Prostate gland (tissue), 2 donors: ENCODE data around the gene TFE3. TPM values are rescaled to one million over a fixed set of nuclear protein-coding genes. Genes with fewer than 3 reads are reported as not detected.

Experiments used
- DNase-seq: peaks from one replicate; pipeline ENCODE4 v3.0.0-alpha.2; 2019; ENCODE audit warnings: low spot score
- H3K27ac ChIP-seq, 2 donors: fragments of 200-600 bp; sonication (generic); 2 replicates each; pipeline ENCODE4 v1.5.1; 2017 to 2019
- H3K27me3 ChIP-seq: fragments of 200-600 bp; sonication (generic); replicated peaks from 2 replicates; pipeline ENCODE4 v1.5.1; 2019; ENCODE audit not compliant: insufficient read depth
- H3K36me3 ChIP-seq, 2 donors: fragments of 200-600 bp; sonication (generic); 1 replicate in 1 of 2; 2 replicates in 1 of 2; pipeline versions ENCODE4 v1.5.1 to v1.8.1; 2017 to 2019
- H3K4me1 ChIP-seq: fragments of 200-600 bp; sonication (generic); replicated peaks from 2 replicates; pipeline ENCODE4 v1.5.1; 2019
- H3K4me3 ChIP-seq, 2 donors: fragments of 200-600 bp; sonication (generic); 2 replicates each; pipeline ENCODE4 v1.5.1; 2017 to 2019
- H3K9me3 ChIP-seq: fragments of 200-600 bp; sonication (generic); 2 replicates; pipeline ENCODE4 v1.5.1; 2017
- POLR2A ChIP-seq: fragments of 450-650 bp; IDR thresholded peaks from one replicate; pipeline ENCODE4 v1.6.1; 2016; ENCODE audit warnings: antibody characterized with exemption, mild to moderate bottlenecking
- POLR2AphosphoS5 ChIP-seq: sonication (generic); formaldehyde crosslinking; IDR thresholded peaks from one replicate; pipeline ENCODE4 v1.6.1; 2017; ENCODE audit warnings: antibody characterized with exemption
- WGBS: methylation state at CpG from one replicate; pipeline ENCODE4 v1.1.5; 2018; 5-methylcytosine and 5-hydroxymethylcytosine counted together
- intact Hi-C: fragments of 100-400 bp; cut with DNase I; formaldehyde crosslinking; loops from one replicate; pipeline ENCODE4 v1.14.2; 2022
- total RNA-seq, 2 donors: library from RNA; depleted of rRNA; stranded (reverse); fragments of >200 nt; gene quantifications; one replicate each; pipeline ENCODE4 v1.1.0, GENCODE V29; 2016
- TF ChIP-seq, protein P1 (sequence below), 4 experiments: fragments of 200-600 bp in 2 of 4; fragments of 450-650 bp in 2 of 4; sonication (generic) in 2 of 4; IDR thresholded peaks; 1 replicate in 3 of 4; 2 replicates in 1 of 4; pipeline ENCODE4 v1.5.1; 2016 to 2019; ENCODE audit warnings: antibody characterized with exemption in 4 of 4, mild to moderate bottlenecking in 2 of 4, moderate library complexity in 2 of 4

TFE3 gene
- total RNA-seq, 2 donors from 2014 or later, result 44.6 to 88.4 TPM

DNA sequence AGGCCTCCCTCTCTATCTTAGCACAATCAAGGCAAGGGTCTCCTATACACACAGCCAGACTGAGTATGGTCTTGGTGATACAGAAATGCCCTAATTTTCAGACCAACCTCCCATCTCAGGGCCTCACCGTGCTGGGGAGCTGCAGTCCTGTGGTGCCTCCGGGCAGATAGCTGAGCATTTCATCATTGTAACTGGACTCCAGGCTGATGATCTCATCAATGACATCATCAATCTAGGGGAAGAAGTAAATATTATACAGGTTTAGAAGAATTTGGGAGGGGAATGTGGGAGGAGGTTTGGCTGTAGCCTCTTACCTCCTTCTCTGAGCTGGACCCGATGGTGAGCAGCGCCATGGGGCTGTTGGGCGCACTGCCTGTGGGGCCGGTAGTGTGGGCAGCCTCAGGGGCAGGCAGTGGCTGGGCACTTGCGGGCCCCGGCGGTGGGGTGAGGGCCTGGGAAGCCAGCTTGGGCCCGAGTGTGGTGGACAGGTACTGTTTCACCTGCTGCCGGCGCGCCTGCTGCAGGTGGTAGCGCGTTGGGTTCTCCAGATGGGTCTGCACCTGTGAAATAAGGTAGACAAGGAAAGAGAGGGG, 5.2 kb downstream of the TFE3 start:
- Histone ChIP-seq H3K4me1 (no peaks in the 10 kb centered on the region), H3K27me3 (no peaks in the 10 kb centered on the region), H3K36me3 (no peaks in the 10 kb centered on the region), H3K9me3 (no peaks in the 10 kb centered on the region), H3K27ac (no peak overlapping the region), H3K4me3 (no peak overlapping the region)
- TF ChIP-seq, protein P1, sequence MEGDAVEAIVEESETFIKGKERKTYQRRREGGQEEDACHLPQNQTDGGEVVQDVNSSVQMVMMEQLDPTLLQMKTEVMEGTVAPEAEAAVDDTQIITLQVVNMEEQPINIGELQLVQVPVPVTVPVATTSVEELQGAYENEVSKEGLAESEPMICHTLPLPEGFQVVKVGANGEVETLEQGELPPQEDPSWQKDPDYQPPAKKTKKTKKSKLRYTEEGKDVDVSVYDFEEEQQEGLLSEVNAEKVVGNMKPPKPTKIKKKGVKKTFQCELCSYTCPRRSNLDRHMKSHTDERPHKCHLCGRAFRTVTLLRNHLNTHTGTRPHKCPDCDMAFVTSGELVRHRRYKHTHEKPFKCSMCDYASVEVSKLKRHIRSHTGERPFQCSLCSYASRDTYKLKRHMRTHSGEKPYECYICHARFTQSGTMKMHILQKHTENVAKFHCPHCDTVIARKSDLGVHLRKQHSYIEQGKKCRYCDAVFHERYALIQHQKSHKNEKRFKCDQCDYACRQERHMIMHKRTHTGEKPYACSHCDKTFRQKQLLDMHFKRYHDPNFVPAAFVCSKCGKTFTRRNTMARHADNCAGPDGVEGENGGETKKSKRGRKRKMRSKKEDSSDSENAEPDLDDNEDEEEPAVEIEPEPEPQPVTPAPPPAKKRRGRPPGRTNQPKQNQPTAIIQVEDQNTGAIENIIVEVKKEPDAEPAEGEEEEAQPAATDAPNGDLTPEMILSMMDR (IDR thresholded peaks at IDR 0.05), result no peak
- TF ChIP-seq POLR2AphosphoS5, result no peak
- TF ChIP-seq POLR2A, result no peak
- WGBS, result 90% methylated on average over 14 of the region's 15 CpGs
- intact Hi-C loops, result no loop called here
- no peak for DNase-seq

DNA sequence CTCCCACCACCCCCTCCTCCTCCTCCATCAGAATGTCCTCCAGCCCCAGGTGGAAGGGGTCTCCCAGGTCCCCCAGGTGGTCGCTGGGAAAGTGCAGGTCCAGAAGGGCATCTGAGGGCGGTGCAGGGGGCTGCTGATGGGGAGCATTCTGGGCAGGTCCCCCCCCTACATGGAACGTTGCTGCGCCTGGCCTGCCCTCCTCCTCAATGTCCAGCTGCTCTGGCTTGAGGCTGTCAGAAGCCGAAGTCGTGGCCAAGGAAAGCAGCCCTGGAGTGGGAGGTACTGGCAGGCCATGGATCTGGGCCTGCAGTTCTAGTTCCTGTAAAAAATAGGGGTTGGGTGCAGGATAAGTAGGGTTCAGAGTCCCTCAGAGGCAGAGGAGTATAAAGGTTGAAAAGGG, 12.9 kb downstream of the TFE3 start:
- WGBS, result 60% methylated on average over 2 of the region's 6 CpGs
- Histone ChIP-seq H3K36me3 (no peaks in the 10 kb centered on the region), H3K9me3 (no peaks in the 10 kb centered on the region), H3K4me3 (no peak overlapping the region), H3K27me3 (no peaks in the 10 kb centered on the region), H3K27ac (no peak overlapping the region), H3K4me1 (no peaks in the 10 kb centered on the region)
- TF ChIP-seq POLR2A (no peak), POLR2AphosphoS5 (no peak)
- TF ChIP-seq, protein P1 (IDR thresholded peaks at IDR 0.05), result no peak
- no peak for DNase-seq
- intact Hi-C loops, result no loop called here

DNA sequence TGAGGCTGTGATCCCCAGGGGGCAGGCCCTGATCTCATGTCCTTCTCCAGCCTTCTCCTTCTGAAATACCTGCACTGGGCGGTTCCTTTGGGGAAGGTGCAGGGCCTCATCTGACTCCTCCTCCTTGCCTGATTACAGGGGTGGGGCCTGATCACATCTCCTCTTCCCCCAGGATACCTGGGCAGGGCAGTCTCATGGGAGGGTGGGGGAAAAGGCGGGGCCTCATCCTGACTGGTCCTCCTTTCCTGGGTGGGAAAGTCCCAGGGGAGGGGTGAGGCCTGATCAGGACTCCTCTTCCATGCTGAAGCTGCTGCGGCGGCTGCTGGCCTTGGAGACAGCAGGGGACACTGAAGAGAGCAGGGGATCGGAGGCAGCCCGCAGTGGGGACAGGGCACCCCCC, 13.3 kb downstream of the TFE3 start:
- Histone ChIP-seq H3K36me3 (no peaks in the 10 kb centered on the region), H3K4me3 (no peak overlapping the region), H3K27ac (no peak overlapping the region), H3K4me1 (no peaks in the 10 kb centered on the region), H3K27me3 (no peaks in the 10 kb centered on the region), H3K9me3 (no peaks in the 10 kb centered on the region)
- no peak for TF ChIP-seq POLR2AphosphoS5
- TF ChIP-seq POLR2A, result no peak
- TF ChIP-seq, protein P1 (IDR thresholded peaks at IDR 0.05), result no peak
- intact Hi-C loops, result no loop called here
- DNase-seq, result no peak
- 69% methylated on average over 4 of the region's 6 CpGs for WGBS

DNA sequence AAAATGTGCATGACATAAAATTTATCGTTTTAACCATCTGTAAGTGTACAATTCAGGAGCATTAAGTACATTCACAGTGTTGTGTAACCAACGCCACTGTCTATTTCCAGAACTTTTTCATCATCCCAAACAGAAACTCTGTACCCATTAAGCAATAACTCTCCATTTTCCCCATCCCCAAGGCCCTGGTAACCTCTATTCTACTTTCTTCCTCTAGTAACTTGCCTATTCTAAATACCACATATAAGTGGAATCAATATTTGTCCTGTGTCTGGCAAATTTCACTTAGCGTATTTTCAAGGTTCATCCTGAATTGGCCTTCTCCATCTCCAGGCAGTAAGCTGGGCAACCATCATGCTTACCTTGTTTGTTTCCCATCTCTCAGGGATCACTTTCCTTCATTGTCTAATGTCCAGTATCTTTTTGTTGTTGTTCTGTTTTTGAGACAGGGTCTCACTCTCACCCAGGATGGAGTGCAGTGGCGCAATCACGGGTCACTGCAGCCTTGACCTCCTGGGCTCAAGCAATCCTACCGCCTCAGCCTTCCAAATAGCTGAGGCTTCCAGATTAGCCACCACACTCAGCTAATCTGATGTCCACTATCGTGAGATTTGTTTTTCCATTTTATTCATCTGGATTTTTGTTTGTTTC, 23.4 kb downstream of the TFE3 start:
- Histone ChIP-seq H3K9me3 (no peaks in the 10 kb centered on the region), H3K4me1 (no peaks in the 10 kb centered on the region), H3K4me3 (no peak overlapping the region), H3K27ac (no peak overlapping the region), H3K27me3 (no peaks in the 10 kb centered on the region), H3K36me3 (no peaks in the 10 kb centered on the region)
- intact Hi-C loops, result no loop called here
- DNase-seq, result no peak
- 89% methylated on average over 7 of the region's 7 CpGs for WGBS
- TF ChIP-seq, protein P1 (IDR thresholded peaks at IDR 0.05), result no peak
- TF ChIP-seq POLR2AphosphoS5 (no peak), POLR2A (no peak)

DNA sequence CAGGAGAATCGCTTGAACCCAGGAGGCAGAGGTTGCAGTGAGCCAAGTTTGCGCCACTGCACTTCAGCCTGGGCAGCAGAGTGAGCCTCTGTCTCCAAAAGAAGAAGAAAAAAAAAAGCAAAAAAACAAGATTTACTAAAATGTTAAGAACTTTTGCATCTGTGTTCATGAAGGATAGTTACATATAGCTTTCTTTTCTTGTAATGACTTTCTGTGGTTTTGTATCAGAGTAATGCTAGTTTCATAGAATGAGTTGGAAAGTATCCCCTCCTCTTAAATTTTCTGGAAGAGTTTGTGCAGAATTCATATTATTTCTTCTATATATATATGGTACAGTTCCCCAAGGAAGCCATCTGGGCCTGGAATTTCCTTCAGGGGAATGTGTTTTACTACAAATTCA, 24.1 kb downstream of the TFE3 start:
- Histone ChIP-seq H3K4me1 (no peaks in the 10 kb centered on the region), H3K9me3 (no peaks in the 10 kb centered on the region), H3K4me3 (no peak overlapping the region), H3K36me3 (no peaks in the 10 kb centered on the region), H3K27ac (no peak overlapping the region), H3K27me3 (no peaks in the 10 kb centered on the region)
- intact Hi-C loops, result no loop called here
- WGBS, result 96% methylated on average over 2 of the region's 2 CpGs
- TF ChIP-seq, protein P1 (IDR thresholded peaks at IDR 0.05), result no peak
- TF ChIP-seq POLR2A (no peak), POLR2AphosphoS5 (no peak)
- no peak for DNase-seq
